Cardiac muscle cell (in vitro differentiated cells and primary cell): ENCODE data around the gene CAMSAP1. TPM values are rescaled to one million over a fixed set of nuclear protein-coding genes. Genes with fewer than 3 reads are reported as not detected.

Experiments used
- DNase-seq, 2 donors: peaks; one replicate each; pipeline versions ENCODE4 v3.0.0 to v3.0.0-alpha.2; 2010 to 2017; ENCODE audit warnings: low read depth in 1 of 2, low spot score in 1 of 2
- H3K27ac ChIP-seq: fragments of 200-600 bp; sonication (generic); 2 replicates; pipeline ENCODE4 v1.5.1; 2016
- H3K27me3 ChIP-seq: fragments of 200-600 bp; sonication (generic); 2 replicates; pipeline ENCODE4 v1.6.0; 2016; ENCODE audit warnings: control low read depth
- H3K36me3 ChIP-seq: fragments of 200-600 bp; sonication (generic); 2 replicates; pipeline ENCODE4 v1.5.1; 2016; ENCODE audit warnings: control low read depth
- H3K4me1 ChIP-seq: fragments of 200-600 bp; sonication (generic); 2 replicates; pipeline ENCODE4 v1.8.1; 2017; ENCODE audit warnings: low read depth, mild to moderate bottlenecking, mixed run types
- H3K4me3 ChIP-seq: fragments of 200-600 bp; sonication (generic); 2 replicates; pipeline ENCODE4 v1.5.1; 2016; ENCODE audit warnings: mild to moderate bottlenecking
- H3K9me3 ChIP-seq: fragments of 200-600 bp; sonication (generic); 2 replicates; pipeline ENCODE4 v1.5.1; 2017; ENCODE audit warnings: low read depth, mild to moderate bottlenecking, control low read depth
- CTCF ChIP-seq: IDR thresholded peaks from 2 replicates; pipeline ENCODE4 v1.5.1; 2012; ENCODE audit warnings: low read depth, mild to moderate bottlenecking, low read length
- polyA plus RNA-seq: library from polyadenylated mRNA; unstranded; fragments of >200 nt; fragmentation: Nextera tagmentation; extraction: Ambion mirVana; gene quantifications from 2 replicates; pipeline ENCODE4 v1.2.1, GENCODE V29; 2016
- total RNA-seq: library from RNA; depleted of rRNA; stranded (reverse); fragments of >200 nt; gene quantifications from 2 replicates; pipeline ENCODE4 v1.2.3, GENCODE V29; 2016

Gene CAMSAP1
- total and polyA plus RNA-seq, 2 experiments from 2014 or later, result 7.8 to 64.1 TPM

DNA sequence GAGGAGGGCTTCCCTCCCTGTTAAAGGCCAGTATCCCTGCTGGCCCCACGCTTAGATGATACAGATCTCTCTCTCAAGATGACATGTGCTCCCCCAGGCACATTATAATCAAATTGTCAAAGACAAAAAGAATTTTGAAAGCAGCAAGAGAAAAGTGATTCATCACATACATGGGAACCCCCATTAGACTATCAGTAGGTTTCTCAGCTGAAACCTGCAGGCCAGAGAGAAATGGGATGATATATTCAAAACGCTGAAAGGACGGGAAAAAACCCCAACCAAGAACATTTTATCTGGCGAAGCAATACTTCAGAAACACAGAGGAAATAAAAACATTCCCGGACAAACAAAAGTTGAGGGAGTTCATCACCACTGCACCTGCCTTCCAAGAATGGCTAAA is 78.7 kb downstream of the CAMSAP1 start:
- TF ChIP-seq CTCF, result no peak

GRCh38 chr9:135827866-135828580 is 79.3 kb downstream of the CAMSAP1 start:
- no peaks in the 10 kb centered on the region for H3K27me3 ChIP-seq
- H3K4me3 ChIP-seq, result no peak overlapping the region
- DNase-seq, result no peak
- no peaks in the 10 kb centered on the region for H3K4me1 ChIP-seq
- no peak overlapping the region for H3K27ac ChIP-seq
- H3K9me3 ChIP-seq, result no peaks in the 10 kb centered on the region
- no peak for TF ChIP-seq CTCF
- peaks cover 17% of the 10 kb centered on the region for H3K36me3 ChIP-seq

More for the DNA sequence above, 78.7 kb downstream of the CAMSAP1 start:
- Histone ChIP-seq H3K27ac (no peak overlapping the region), H3K27me3 (no peaks in the 10 kb centered on the region), H3K36me3 (peaks cover 11% of the 10 kb centered on the region), H3K4me3 (no peak overlapping the region), H3K9me3 (no peaks in the 10 kb centered on the region), H3K4me1 (no peaks in the 10 kb centered on the region)
- DNase-seq, result no peak

GRCh38 chr9:135827301-135827700 is 80.0 kb downstream of the CAMSAP1 start:
- no peaks in the 10 kb centered on the region for H3K9me3 ChIP-seq
- no peak for TF ChIP-seq CTCF
- peaks cover 22% of the 10 kb centered on the region for H3K36me3 ChIP-seq

DNA sequence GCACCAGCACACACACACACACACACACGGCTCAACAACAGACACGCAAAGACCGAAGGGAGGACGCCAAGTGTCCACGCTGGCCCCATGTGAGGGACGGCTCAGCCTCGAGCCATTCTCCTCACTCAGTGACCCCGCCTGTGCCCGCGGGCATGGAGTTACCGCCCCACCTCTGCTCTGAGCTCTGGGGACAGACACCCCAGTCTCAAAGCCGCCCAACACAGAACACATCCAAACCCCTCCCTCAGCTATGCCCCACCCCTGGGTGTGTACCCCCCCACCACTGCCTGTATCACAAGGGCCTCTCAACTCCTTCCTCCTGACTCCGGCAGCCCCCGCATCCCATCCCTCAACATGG is 81.2 kb downstream of the CAMSAP1 start:
- H3K4me3 ChIP-seq, result no peak overlapping the region
- H3K9me3 ChIP-seq, result no peaks in the 10 kb centered on the region
- no peak for DNase-seq
- H3K36me3 ChIP-seq, result peaks cover 23% of the 10 kb centered on the region
- no peaks in the 10 kb centered on the region for H3K27me3 ChIP-seq
- TF ChIP-seq CTCF, result no peak
- no peaks in the 10 kb centered on the region for H3K4me1 ChIP-seq
- no peak overlapping the region for H3K27ac ChIP-seq

More at GRCh38 chr9:135827301-135827700, 80.0 kb downstream of the CAMSAP1 start:
- H3K4me3 ChIP-seq, result no peak overlapping the region
- no peak for DNase-seq
- no peaks in the 10 kb centered on the region for H3K27me3 ChIP-seq
- no peaks in the 10 kb centered on the region for H3K4me1 ChIP-seq
- H3K27ac ChIP-seq, result no peak overlapping the region

GRCh38 chr9:135825435-135826187 is 81.7 kb downstream of the CAMSAP1 start:
- H3K36me3 ChIP-seq, result peaks cover 29% of the 10 kb centered on the region
- no peak for TF ChIP-seq CTCF
- H3K27me3 ChIP-seq, result no peaks in the 10 kb centered on the region
- H3K27ac ChIP-seq, result no peak overlapping the region
- H3K9me3 ChIP-seq, result no peaks in the 10 kb centered on the region
- H3K4me3 ChIP-seq, result no peak overlapping the region
- DNase-seq, result no peak
- H3K4me1 ChIP-seq, result no peaks in the 10 kb centered on the region
